IMR-90 (cell line): ENCODE data around the gene NF1. TPM values are rescaled to one million over a fixed set of nuclear protein-coding genes. Genes with fewer than 3 reads are reported as not detected.

Experiments used
- ATAC-seq: fragments of 200-7000 bp; cut with Tn5 transposase; 2 replicates; pipeline ENCODE4 v1.9.1; 2020; ENCODE audit warnings: low read depth, mild to moderate bottlenecking, moderate library complexity
- BruUV-seq: library from RNA; stranded (reverse); fragments of 400-500 nt; replicated peaks from 2 replicates; lab custom pipeline; 2021; lab: Mats Ljungman, UMichigan
- CTCF ChIA-PET: fragments of 300-600 bp; formaldehyde crosslinking; extraction: SDS; loops from one replicate; lab custom pipeline; 2021; ENCODE audit warnings: antibody characterized with exemption; lab: Yijun Ruan, JAX
- POLR2A ChIA-PET: fragments of 300-600 bp; sonication (Branson Sonifier 250); formaldehyde crosslinking; loops from one replicate; lab custom pipeline; 2022; ENCODE audit warnings: antibody characterized with exemption; ENCODE audit not compliant: unreplicated experiment; lab: Charles Lee
- DNase-seq: peaks from one replicate; pipeline ENCODE4 v3.0.0; 2013
- H2AFZ ChIP-seq: replicated peaks from 2 replicates; pipeline ENCODE3; 2013; ENCODE audit warnings: low read length, mild to moderate bottlenecking; ENCODE audit not compliant: poor library complexity
- H2AK5ac ChIP-seq: 2 replicates; pipeline ENCODE4 v1.6.1; 2013; ENCODE audit warnings: low read depth, low read length, inconsistent platforms
- H2AK9ac ChIP-seq: replicated peaks from 2 replicates; pipeline ENCODE3; 2013; ENCODE audit warnings: mild to moderate bottlenecking, low read depth, low read length, moderate library complexity; ENCODE audit not compliant: poor library complexity
- H2BK120ac ChIP-seq: 2 replicates; pipeline ENCODE4 v1.6.1; 2013; ENCODE audit warnings: low read depth, low read length, inconsistent platforms
- H2BK15ac ChIP-seq: 3 replicates; pipeline ENCODE4 v1.6.1; 2013; ENCODE audit warnings: low read depth, low read length, inconsistent platforms
- H2BK20ac ChIP-seq: 2 replicates; pipeline ENCODE4 v1.6.1; 2013; ENCODE audit warnings: low read depth, mild to moderate bottlenecking, inconsistent platforms, low read length, moderate library complexity
- H2BK5ac ChIP-seq: 2 replicates; pipeline ENCODE4 v1.6.1; 2013; ENCODE audit warnings: mild to moderate bottlenecking, low read depth, low read length, inconsistent platforms; ENCODE audit not compliant: poor library complexity, severe bottlenecking
- H3K14ac ChIP-seq: replicated peaks from 2 replicates; pipeline ENCODE4 v1.6.1; 2013; ENCODE audit warnings: low read depth, low read length, inconsistent platforms
- H3K18ac ChIP-seq: 2 replicates; pipeline ENCODE4 v1.6.1; 2013; ENCODE audit warnings: low read depth, low read length, control low read depth
- H3K23ac ChIP-seq: 2 replicates; pipeline ENCODE4 v1.6.1; 2013; ENCODE audit warnings: low read depth, low read length, inconsistent platforms
- H3K27ac ChIP-seq: 2 replicates; pipeline ENCODE4 v1.5.1; 2013; ENCODE audit warnings: mild to moderate bottlenecking, control low read depth, low read length; ENCODE audit not compliant: insufficient read depth
- H3K27me3 ChIP-seq: 2 replicates; pipeline ENCODE4 v1.6.1; 2013; ENCODE audit warnings: low read length; ENCODE audit not compliant: control insufficient read depth, insufficient read depth
- H3K36me3 ChIP-seq: 2 replicates; pipeline ENCODE4 v1.6.1; 2013; ENCODE audit warnings: low read length, mixed read lengths; ENCODE audit not compliant: control insufficient read depth, insufficient read depth
- H3K4ac ChIP-seq: 2 replicates; pipeline ENCODE4 v1.6.1; 2013; ENCODE audit warnings: low read depth, low read length, inconsistent platforms
- H3K4me1 ChIP-seq: 2 replicates; pipeline ENCODE4 v1.6.1; 2013; ENCODE audit warnings: low read length, mixed read lengths; ENCODE audit not compliant: control insufficient read depth, insufficient read depth
- H3K4me2 ChIP-seq: 2 replicates; pipeline ENCODE4 v1.6.1; 2013; ENCODE audit warnings: low read depth, mild to moderate bottlenecking, control low read depth, low read length, moderate library complexity
- H3K4me3 ChIP-seq: 2 replicates; pipeline ENCODE4 v1.5.1; 2013; ENCODE audit warnings: low read depth, mild to moderate bottlenecking, control low read depth, low read length, moderate library complexity; ENCODE audit not compliant: insufficient read depth
- H3K56ac ChIP-seq: 2 replicates; pipeline ENCODE4 v1.6.1; 2013; ENCODE audit warnings: low read length, inconsistent platforms; ENCODE audit not compliant: insufficient read depth; ENCODE audit errors: extremely low read depth
- H3K79me1 ChIP-seq, 2 experiments: 2 replicates each; pipeline ENCODE4 v1.6.1; 2013; ENCODE audit warnings: low read length in 2 of 2, inconsistent platforms in 1 of 2, low read depth in 1 of 2
- H3K9ac ChIP-seq: 2 replicates; pipeline ENCODE4 v1.6.1; 2013; ENCODE audit warnings: low read depth, low read length, control low read depth
- H3K9me1 ChIP-seq: 2 replicates; pipeline ENCODE4 v1.6.1; 2013; ENCODE audit warnings: low read length, inconsistent platforms; ENCODE audit not compliant: insufficient read depth
- H3K9me3 ChIP-seq: 2 replicates; pipeline ENCODE4 v1.6.1; 2013; ENCODE audit warnings: low read length; ENCODE audit not compliant: control insufficient read depth, insufficient read depth
- H4K20me1 ChIP-seq: 2 replicates; pipeline ENCODE4 v1.6.1; 2013; ENCODE audit warnings: low read length, inconsistent platforms; ENCODE audit not compliant: insufficient read depth
- H4K5ac ChIP-seq: 2 replicates; pipeline ENCODE4 v1.6.1; 2013; ENCODE audit warnings: mild to moderate bottlenecking, low read depth, low read length, control low read depth
- H4K8ac ChIP-seq, 2 experiments: 2 replicates each; pipeline ENCODE4 v1.6.1; 2013; ENCODE audit warnings: low read depth in 2 of 2, low read length in 2 of 2, control low read depth in 1 of 2, inconsistent platforms in 1 of 2
- H4K91ac ChIP-seq: 2 replicates; pipeline ENCODE4 v1.6.1; 2013; ENCODE audit warnings: low read depth, low read length, inconsistent platforms; ENCODE audit not compliant: insufficient read depth
- MAFK ChIP-seq: IDR thresholded peaks from 2 replicates; pipeline ENCODE4 v1.6.1; 2012; ENCODE audit warnings: low read depth, low read length, improper control_type of control experiment
- MXI1 ChIP-seq: IDR thresholded peaks from 2 replicates; pipeline ENCODE4 v1.6.1; 2012; ENCODE audit warnings: low read depth, mild to moderate bottlenecking, low read length, moderate library complexity, borderline replicate concordance
- RAD21 ChIP-seq: IDR thresholded peaks from 2 replicates; pipeline ENCODE4 v1.6.1; 2012; ENCODE audit warnings: low read length, improper control_type of control experiment
- RFX5 ChIP-seq: IDR thresholded peaks from 2 replicates; pipeline ENCODE4 v1.8.0; 2012; ENCODE audit warnings: low read depth, mild to moderate bottlenecking, low read length, moderate library complexity
- dilution Hi-C: fragments of 300-500 bp; cut with HindIII; formaldehyde crosslinking; loops from one replicate; pipeline ENCODE4 v1.14.3; 2018; ENCODE audit warnings: low sequenced_read_pairs; ENCODE audit not compliant: unreplicated experiment
- in situ Hi-C: fragments of 300-500 bp; cut with MboI; formaldehyde crosslinking; loops from 3 replicates; pipeline ENCODE4 v1.14.3; 2019; ENCODE audit warnings: low sequenced_read_pairs, inconsistent platforms, mixed read lengths
- intact Hi-C: fragments of 100-400 bp; cut with micrococcal nuclease; formaldehyde crosslinking; loops from 2 replicates; pipeline ENCODE4 v1.10.0; 2022
- polyA plus RNA-seq, 3 experiments: library from polyadenylated mRNA; depleted of rRNA; stranded (reverse); fragments of >200 nt; gene quantifications; 2 replicates each; pipeline ENCODE4 v1.2.3, GENCODE V29; 2012; ENCODE audit warnings: low replicate concordance in 1 of 3
- total RNA-seq: library from RNA; depleted of rRNA; stranded (reverse); fragments of >200 nt; gene quantifications from 2 replicates; pipeline ENCODE4 v1.2.3, GENCODE V29; 2012

NF1 gene
- total and polyA plus RNA-seq, 2 of the 4 experiments (the other 2 are of a cell fraction) = 17.9 to 48.6 TPM

DNA sequence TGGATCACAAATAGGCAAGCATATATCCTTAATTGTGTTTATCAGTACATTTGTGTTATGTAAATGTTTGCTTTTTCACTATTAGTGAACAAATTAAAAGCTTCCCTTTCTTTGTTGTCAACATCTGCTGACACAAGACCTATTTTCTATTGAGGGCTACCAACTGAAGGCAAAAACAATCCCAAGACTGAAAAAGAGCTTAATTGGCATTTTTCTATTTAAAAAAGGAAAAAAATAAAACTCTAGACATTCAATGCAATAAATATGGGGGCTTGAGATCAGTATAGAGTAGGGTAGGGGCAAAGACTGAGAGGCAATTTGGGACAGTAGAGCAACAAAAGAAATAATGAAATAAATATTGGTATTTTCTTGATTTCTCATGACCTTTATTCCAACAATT is 178.0 kb downstream of the NF1 start:
- H3K56ac ChIP-seq = no peak overlapping the region
- no peak overlapping the region for H4K8ac ChIP-seq
- peaks cover 8% of the 10 kb centered on the region for H3K4me1 ChIP-seq
- no peak overlapping the region for H3K4me3 ChIP-seq
- ChIA-PET CTCF (no interaction called here), POLR2A (no interaction called here)
- no peak overlapping the region for H3K4me2 ChIP-seq
- no TSS peak for BruUV-seq
- TF ChIP-seq RFX5 (no peak), MAFK (0 out of 2 replicates have a peak, but pooled peaks have one; percentile 41), RAD21 (no peak), MXI1 (no peak)
- H2AK9ac ChIP-seq = no peak overlapping the region
- peaks cover 14% of the 10 kb centered on the region; the same call in 1 of the 2 replicates for H3K9me1 ChIP-seq
- H3K9me3 ChIP-seq = no peaks in the 10 kb centered on the region
- ATAC-seq = no peak
- DNase-seq = no peak
- no peak overlapping the region for H3K23ac ChIP-seq
- no peak overlapping the region for H2AFZ ChIP-seq
- H3K79me1 ChIP-seq = peaks cover 8 to 27% of the 10 kb centered on the region in 2 experiments
- intact Hi-C loops = no loop called here
- no peak overlapping the region for H2BK120ac ChIP-seq
- no peak overlapping the region for H3K14ac ChIP-seq
- dilution Hi-C loops = no loop called here
- no peak overlapping the region for H4K5ac ChIP-seq
- H3K36me3 ChIP-seq = peaks cover 11% of the 10 kb centered on the region
- no peak overlapping the region for H3K4ac ChIP-seq
- H2BK20ac ChIP-seq = no peak overlapping the region
- in situ Hi-C loops = no loop called here
- H3K9ac ChIP-seq = no peak overlapping the region
- no peak overlapping the region for H3K27ac ChIP-seq
- H2BK15ac ChIP-seq = no peak overlapping the region
- H3K27me3 ChIP-seq = no peaks in the 10 kb centered on the region
- H3K18ac ChIP-seq = no peak overlapping the region
- H2BK5ac ChIP-seq = no peak overlapping the region
- H2AK5ac ChIP-seq = no peak overlapping the region
- no peak overlapping the region for H4K91ac ChIP-seq
- H4K20me1 ChIP-seq = no peaks in the 10 kb centered on the region
